HG03196 (cell line): ENCODE data around the gene EEF2KMT.
"Not testable (repeated sequence)": the region's sequence is repeated elsewhere in the genome, so short reads cannot be mapped to it uniquely, and the experiment has no call there.

Experiments used
- ATAC-seq: cut with Tn5 transposase; IDR thresholded peaks from one replicate; pipeline ENCODE4 v1.9.1; 2021; ENCODE audit not compliant: unreplicated experiment

Gene EEF2KMT

DNA sequence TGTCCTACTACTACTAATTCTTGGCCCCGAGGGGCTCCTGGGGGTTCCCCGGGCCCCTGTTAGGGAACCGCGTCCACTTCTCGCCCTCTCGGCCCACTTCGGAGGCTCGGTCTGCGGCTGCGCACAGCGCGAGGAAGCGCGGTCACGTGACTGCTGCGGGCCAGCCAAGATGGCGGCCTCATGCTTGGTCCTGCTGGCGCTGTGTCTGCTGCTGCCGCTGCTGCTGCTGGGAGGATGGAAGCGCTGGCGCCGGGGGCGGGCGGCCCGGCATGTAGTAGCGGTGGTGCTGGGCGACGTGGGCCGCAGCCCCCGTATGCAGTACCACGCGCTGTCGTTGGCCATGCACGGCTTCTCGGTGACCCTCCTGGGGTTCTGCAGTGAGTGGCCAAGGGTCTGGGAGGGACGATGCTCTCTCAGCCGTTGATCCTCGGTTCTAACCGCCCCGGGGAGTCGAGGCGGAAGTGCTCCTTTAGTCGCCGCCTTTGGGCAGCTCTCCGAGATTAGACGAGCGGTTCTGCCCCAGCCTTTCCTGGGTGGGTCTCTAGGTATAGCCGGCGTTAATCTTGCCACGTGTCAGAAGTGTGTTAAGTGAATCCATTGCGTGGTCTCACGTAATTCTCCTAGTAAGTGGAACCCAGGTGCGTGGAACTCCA lies 25.8 kb downstream of the EEF2KMT start, which contains the start of gene ALG1:
Gene ALG1, plus strand, starts transcription at position 163 of the 653 bp plus-strand sequence. Its CDS starts 7 bp downstream, at position 170.
- peak; percentile 82 for ATAC-seq

DNA sequence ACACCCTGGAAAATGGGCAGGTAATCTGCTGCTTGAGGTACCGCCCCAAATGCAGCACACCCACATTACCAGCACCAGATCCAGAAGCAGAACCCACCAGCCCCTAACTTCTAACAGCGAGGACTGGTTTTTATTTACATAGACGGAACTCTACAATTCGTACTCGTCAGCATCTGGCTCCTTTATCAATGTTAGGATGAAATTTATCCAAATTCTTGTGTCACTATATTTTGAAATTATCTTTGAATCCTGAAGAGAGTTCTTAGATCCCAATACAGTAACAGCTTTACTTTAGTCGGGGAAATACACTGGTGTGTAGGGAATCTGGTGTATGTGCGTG lies 26.3 kb downstream of the EEF2KMT start:
- ATAC-seq, result no peak

DNA sequence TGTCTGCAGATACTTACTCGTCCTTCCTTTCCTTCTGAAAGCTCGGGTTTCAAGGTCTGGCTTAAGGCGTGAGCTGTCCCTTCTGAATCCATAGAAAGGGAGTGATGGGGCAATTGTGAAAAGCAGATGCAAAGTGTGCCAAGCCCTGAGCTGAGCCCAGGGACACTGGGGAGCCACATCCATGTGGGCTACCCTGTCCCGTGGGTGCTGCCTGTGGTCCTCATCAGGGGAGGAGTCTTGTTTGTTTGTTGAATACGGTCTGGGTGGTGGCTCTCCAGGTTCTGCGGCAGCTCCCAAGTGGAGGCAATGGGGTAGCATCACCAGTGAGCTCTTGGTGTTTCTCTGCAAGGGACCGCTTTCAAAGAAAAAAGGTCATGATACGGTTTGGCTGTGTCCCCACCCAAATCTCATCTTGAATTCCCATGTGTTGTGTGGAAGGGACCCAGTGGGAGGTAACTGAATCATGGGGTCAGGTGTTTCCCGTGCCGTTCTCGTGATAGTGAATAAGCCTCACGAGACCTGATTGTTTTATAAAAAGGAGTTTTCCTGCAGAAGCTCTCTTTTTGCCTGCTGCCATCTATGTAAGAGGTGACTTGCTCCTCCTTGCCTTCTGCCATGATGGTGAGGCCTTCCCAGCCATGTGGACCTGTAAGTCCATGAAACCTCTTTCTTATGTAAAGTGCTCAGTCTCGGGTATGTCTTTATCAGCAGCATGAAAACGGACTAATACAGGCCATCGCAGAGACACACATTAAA lies 27.0 kb downstream of the EEF2KMT start:
- no peak for ATAC-seq

DNA sequence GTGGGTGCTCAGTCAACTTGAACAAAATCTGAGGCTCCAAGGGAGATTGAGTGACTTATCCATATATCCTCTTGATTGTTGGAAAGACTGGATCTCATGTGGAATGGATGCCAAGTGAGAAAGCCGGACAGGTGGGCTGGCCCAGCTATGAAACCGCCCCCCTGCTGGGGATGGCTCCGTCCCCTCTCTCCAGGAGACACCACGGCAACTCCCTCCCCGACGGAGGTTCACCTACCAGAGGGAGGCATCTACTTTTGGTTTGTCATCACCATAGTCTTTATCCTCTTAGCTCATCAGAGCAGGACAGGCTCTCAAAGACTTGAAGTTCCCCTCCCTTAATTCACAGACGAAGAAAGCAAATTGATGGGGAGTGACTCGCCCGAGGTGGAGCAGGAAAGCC lies 27.7 kb downstream of the EEF2KMT start:
- ATAC-seq, result no peak

DNA sequence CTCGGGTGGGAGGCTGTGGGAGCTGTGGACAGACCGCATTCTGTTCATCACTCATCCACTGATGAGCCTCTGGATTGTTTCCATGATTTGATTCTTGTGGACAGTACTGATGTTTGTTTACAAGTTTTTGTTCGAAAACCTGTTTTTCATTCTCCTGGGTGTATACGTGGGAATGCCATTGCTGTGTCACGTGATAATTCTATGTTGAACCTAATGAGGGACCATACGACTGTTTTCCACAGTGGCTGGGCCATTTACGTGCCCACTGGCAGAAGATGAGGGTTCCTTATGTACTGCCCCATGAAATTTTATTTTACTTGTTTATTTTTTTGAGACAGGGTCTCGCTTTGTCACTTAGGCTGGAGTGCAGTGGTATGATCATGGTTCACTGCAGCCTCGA lies 28.5 kb downstream of the EEF2KMT start:
- no peak for ATAC-seq

DNA sequence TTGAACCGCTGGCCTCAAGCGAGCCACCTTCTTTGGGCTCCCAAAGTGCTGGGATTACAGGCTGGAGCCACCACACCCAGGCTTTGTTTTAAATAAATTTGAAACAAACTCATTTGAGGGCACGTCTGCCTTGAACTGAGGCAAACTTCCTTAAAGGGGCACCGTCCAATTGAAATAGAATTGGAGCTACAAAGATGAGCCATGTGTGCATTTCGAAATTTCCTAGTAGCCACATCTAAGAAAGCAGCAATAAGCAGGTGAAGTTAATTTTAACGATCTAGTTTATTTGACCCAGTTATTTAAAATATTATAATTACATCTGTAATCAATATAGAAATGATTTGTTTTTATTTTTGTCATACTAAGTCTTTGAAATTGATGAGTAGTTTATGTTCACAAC lies 31.1 kb downstream of the EEF2KMT start:
- no peak for ATAC-seq

DNA sequence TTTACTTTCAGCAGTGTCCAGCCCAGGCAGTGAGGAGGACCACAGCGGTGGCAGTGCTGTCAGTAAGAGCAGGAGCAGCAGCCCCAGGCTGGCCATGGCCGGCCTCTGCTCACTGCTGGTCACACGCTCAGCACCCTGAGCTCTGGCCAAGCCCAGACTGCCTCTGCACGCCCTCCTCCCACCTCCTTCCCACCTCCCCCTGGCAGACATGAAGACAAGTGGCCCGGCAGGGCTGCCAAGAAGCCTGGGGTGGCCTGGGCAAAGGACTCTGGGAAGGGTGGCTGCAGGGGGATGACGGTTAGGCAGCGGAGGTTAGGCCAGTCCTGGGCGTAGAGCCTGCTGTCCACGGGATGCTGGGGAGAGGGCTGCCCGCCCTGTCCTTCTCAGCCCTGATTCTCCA lies 31.8 kb downstream of the EEF2KMT start, which contains the start of gene C16orf89:
Gene C16orf89, minus strand, starts transcription at position 144 of the 400 bp plus-strand sequence. Its CDS starts 48 bp downstream, at position 96.
- no peak for ATAC-seq

DNA sequence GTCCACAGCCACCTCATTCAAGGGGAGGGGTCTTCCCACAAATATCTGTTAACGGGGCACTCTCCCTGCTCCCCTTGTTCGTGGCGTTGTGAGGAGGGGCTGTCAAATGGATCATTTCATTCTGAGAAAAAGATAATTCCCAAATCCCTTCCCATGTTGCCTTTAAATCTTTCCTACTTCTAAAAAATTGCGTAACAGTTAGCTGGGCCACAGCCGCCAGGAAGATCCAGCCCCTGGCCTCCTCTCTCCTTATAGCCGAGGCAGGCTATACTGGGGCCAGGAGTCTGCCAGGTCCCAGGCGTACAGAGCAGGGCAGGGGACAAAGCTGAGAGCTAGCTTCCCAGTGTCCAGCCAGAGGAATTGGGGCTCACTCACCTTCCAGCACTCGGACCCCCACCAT lies 32.3 kb downstream of the EEF2KMT start:
- no peak for ATAC-seq

DNA sequence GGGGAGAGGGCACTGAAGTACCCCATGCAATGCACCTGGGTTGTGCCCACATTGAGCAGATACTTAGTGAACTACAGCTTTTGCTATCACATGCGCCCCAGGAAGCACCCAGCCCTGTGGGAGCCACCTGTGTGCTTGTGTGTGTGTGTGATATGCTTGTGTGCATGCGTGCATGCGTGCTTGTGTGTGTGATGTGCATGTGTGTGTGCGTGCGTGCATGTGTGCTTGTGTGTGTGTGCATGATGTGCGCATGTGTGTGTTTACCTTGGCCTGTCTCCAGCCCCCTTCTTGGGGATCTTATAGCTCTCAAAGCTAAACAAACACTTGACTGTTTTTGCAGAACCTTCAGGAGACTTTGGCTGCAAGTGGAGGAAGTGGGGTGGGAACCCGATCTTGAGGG lies 32.7 kb downstream of the EEF2KMT start:
- no peak for ATAC-seq

DNA sequence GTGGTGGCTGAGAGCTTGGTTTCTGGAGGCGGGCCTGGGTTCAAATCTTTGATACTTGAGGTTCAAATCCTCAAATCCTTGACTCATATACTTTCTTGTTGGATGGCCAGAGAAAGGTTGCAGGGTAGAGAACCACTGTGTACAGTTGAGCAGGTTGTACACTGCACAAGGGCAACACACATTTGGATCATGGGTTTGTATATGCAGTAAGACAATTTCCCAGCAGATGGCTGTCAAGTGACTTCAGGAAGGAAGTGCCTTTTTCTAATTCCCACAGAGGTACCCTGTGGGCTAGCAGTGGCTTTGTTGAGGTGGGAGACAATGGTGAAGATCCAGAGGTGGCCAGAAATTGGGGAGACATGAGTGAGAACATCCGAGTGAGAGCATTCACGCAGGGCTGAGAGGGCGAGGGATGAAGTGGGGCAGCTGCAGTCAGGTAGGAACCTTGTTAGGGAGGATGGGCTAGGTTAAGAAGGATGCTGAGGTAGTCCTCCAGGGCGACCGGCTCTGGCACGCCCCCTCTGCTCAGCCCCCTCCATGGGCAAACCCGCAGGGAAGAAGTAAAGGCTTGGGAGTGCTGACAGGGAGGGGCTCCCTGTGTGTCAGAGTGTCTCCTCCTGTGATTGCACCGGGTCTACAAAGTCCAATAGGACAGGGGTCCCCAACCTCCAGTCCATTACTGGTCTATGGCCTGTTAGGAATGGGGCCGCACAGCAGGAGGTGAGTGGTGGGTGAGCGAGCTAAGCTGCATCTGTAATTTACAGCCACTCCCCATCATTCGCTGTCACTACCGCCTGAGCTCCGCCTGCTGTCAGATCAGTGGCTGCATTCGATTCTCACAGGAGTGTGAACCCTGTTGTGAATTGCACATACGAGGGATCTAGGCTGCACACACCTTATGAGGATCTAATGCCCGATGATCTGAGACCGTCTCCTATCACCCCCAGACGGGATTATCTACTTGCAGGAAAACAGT lies 34.5 kb downstream of the EEF2KMT start:
- no peak for ATAC-seq

DNA sequence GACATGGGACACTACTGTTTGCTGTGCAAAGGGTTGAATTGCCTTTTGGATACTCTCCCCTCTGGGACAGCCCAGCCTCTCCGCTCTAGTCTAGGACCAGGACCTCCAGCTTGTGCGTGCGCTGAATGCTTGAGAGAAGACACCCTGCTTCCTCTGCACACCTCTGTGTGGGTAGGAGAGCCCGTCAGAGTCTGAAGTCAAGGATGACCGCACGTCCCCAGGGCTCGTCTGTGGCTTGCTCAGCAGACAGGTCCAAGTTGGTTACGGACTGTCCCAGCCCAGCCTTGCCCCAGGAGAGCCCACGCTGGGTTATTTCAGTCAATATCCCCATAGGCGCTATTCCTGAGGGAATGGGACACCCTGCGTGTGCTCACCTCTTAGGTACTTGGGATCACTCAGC lies 35.5 kb downstream of the EEF2KMT start:
- ATAC-seq, result no peak

DNA sequence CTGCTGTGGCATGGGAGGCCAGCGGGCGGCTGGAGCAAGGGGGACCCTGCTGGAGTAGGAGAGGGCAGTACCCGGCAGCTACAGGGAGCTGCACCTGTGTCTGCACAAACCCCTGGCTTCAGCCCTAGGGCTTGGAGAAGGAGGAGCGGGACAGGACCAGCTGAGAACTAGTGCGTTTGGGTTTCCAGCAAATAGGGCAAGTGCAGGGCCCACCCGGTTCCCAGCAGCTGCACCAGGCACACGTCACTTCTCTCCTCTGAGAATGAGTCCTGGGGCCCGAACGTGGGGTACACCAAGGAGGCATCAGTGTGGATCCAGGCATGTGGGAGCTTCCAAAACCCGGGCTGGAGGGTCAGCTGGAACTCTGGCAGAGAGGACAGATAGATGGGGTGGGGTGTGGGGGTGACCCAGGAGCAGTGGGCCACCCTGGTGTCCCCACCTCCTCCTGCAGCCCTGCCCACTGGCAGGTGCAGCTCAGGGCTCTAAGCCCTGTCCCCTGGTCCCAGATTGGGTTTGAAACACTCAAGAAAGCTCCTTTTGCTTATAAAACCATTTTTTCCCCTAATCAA lies 37.4 kb downstream of the EEF2KMT start:
- ATAC-seq, result no peak

DNA sequence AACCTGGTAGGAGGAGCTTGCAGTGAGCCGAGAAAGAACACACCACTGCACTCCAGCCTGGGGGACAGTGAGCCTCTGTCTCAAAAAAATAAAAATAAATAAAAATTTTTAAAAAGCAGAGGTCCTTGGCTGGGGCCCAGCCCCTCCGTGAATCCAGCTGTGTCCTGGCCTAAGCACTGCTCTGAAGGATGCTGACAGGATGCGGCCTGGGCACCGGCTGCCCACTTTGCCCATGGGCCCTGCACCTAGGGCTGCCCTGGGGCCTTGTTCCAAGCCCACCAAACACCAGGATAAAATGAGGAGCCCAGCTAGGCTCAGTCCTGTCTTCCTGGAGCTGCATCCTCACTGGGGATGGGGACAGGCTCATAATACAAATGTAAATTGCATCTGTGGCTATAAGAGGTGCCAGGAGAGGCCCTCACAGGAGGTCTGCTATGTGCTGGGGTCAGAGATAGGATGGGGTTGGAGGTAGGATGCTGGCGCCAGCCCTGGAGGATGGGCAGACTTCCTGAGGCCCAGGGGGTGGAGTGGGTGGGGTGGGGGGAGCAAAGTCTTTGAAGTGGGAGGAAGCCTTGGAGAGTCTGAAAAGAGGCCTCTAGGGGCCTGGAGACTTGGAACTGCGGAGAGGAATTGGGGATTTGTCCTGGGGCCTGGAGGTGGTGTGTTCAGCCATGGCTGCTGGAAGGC lies 38.1 kb downstream of the EEF2KMT start:
- ATAC-seq, result no peak

DNA sequence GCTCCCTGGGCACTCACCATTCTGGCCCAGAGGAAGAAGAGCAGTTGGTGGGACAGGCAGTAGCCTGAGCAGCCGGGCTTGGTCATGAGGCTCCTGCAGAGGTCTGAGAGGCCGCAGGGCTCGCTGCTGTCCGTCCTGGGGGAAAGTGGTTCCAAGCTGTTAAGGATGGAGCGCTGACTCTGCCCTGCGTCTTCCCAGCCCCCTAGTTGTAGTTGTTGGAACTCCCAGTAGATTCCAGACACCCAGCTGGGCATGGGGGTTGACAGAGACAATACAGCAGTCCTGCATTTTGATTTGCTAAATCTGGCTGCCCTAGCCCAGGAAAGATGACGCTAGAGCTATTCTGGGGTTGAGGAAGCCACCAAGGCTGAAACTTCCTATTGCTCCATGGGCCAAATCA lies 39.1 kb downstream of the EEF2KMT start:
- ATAC-seq, result no peak

DNA sequence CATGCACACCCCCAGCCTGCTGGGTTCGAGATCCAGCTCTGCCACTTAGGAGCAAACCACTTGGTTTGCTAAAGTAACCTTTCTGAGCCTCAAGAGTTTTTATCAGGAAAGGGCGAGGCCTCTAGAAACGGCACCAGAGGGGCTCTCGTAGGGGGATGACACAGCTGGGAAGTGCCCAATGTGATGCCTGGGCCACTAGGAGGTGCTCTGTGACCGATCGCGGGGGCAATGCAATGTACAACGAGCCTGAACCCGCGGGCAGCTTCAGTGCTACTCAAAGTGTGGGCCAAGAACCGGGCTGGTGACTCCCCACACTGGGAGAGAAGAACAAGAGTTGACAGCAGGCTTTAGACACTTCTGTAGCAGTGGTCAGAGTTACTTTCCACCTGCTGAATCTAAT lies 41.2 kb downstream of the EEF2KMT start:
- ATAC-seq, result no peak

DNA sequence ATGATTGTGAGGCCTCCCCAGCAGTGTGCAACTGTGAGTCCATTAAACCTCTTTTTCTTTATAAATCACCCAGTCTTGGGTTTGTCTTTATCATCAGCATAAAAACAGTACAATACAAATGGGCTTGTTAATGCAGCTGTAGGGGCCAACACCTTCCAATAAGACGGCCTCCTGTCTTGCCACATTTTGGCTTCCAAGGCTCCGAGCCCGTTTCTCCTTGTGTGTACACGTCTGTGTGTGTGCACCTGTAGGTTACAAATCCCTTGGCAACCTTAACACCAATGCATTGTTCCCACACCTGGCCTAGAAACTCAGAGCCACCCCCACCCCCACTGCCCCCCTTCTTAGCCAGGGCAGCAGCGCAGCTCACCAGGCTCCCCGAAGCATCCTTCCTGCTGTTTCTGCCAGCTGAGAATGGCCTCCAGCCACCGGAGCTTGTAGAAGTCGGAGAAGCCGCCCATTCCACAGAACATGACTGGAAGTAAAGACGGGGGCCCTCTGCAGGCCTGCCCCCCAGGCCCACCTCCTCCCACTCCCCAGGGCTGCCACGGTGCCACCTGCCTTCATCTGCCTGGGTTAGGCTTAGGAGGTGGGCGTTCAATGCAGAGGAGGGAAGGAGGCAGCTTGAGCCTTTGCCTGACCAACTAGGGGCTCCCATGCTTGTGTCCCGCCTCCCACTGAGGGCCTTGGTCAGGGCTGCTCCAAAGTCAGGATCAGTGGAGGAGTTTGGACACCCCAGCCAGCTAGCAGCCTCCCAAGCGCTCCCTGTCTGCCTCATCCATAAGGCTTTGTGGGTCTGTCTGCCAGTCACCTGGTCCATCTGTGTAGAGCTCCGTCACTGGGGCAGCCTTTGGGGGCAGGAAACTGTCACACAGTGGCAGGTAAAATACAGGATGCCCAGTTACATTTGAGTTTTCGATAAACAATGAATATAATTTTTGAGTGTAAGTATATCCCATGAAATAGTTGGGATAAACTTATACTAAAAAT lies 42.4 kb downstream of the EEF2KMT start:
- ATAC-seq, result no peak

DNA sequence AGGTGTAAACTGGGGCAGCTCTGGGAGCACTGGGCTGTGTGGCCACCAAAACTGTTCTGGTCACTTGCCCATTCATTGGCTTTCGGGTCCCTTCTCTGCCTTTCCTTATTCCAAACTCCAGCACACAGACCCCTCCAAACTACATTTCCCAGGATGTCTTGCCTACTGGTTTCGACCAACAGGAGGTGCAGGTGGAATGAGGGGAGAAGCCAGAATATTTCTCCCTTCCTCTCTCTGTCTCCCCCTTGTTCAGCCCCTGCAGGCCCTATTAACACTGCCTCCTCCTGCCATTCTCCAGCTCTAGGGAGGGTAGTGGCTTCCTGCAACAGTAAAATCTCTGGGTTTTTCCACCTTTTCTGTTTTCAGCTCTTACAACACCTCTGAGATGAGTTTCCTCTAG lies 50.7 kb downstream of the EEF2KMT start:
- no peak for ATAC-seq

DNA sequence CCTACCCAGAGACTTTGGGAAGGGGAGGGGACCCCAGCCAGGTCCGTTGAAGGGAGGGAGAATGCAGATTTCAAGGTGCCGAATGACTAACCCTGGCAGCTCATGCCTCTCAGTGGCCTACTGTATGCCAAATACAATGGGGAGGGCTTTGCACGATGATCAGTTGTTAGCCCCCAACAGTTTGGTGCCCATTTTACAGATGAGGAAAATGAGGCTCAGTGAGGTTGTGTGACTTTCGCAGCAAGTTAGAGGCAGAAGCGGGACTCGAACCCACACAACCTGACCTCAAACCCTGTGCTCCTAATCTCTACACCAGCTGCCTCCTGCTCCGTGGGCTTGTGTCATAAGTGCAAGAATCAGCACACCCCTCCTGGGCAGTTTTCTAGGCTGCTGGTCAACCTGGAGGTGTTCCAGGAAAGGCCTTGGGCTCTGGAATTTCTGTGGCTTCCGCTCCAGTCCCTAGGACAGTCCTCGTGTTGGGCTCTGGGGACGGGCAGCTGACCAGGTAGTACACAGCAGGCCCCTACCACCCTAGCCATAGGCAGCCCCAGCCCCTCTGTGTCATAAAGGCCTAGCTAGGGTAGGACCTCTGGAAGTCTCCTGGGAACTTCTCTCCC lies 52.0 kb downstream of the EEF2KMT start:
- no peak for ATAC-seq

DNA sequence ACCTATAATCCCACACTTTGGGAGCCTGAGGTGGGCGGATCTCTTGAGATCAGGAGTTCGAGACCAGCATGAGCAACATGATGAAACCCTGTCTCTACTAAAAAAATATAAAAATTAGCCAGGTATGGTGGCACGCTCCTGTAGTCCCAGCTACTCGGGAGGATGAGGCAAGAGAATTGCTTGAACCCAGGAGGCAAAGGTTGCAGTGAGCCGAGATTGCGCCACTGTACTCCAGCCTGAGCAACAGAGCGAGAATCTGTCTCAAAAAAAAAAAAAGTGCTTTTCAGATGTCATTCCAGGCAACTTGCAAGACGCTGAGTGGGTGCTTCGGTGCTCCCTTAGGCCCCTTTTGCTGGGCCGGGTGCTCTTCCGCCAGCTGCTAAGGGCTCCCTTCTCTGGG lies 53.0 kb downstream of the EEF2KMT start:
- ATAC-seq, result not testable (repeated sequence)
